ENCODE measurements around the gene NHEJ1. TPM values are rescaled to one million over a fixed set of nuclear protein-coding genes. Genes with fewer than 3 reads are reported as not detected.

Gene NHEJ1
- total and polyA plus RNA-seq, 2 of the 13 experiments (the other 11 are each of a cell fraction or from before 2014, with no cell fraction given): 30.0 to 30.7 TPM

DNA sequence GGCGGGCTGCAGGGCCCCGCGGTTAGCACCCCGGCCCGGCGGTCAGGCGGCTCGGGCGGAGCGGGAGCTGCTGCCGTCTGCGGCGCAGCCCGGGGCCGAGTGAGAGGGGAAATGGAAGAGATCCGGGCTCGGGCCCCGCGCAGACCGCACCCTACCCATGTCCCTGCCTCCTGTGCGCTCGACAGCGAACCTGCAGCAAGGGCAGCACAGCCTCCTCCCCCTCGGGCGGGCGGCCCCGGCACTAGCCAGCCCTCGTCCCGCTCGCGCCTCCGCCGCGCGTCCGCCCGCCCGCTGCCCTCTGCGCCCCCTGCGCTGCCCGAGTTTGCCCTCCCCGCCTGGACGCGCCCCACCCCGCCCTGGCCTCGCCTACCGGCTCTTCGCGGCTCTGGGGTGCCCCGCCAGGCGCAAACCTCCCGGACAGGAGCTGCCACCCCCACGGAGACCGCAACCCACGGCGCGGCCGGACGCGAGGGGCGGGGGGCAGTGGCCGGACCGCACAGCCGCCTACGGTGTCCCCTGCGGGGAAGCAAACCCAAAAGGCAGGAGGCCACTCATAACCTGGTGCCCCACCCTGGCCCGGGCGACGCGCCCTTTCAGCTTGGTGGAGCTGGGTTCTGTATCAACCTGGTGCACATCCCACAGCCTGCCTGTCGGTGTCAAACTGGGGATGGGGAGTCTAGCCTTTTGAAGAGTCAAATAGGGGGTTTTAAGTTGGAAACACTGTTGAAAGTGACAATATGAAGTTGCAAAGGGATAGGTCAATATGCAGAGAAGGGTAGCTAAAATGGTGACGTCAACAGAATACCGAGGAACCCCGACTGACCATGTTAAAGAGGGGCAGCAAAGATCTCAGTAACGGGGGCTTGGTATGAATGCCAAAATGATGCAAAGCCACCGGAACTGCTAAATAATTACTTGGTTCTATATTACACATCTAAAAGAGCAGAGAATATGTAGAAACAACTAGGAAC lies 99.5 kb downstream of the NHEJ1 start, which contains the start of gene IHH (continued):
- TF ChIP-seq, protein P1, sequence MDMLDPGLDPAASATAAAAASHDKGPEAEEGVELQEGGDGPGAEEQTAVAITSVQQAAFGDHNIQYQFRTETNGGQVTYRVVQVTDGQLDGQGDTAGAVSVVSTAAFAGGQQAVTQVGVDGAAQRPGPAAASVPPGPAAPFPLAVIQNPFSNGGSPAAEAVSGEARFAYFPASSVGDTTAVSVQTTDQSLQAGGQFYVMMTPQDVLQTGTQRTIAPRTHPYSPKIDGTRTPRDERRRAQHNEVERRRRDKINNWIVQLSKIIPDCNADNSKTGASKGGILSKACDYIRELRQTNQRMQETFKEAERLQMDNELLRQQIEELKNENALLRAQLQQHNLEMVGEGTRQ (IDR thresholded peaks at IDR 0.05; ENCODE audit: low read depth, low read length): no peak
- TF ChIP-seq, protein P1 (CRISPR knock-in tag; IDR thresholded peaks at IDR 0.05; ENCODE audit: borderline replicate concordance): no peak
- 0 out of 2 replicates have a peak, but pooled peaks have one; percentile 39 for TF ChIP-seq POLR2G (IDR thresholded peaks at IDR 0.05; ENCODE audit: low read depth, low read length)
- TF ChIP-seq, protein P2, sequence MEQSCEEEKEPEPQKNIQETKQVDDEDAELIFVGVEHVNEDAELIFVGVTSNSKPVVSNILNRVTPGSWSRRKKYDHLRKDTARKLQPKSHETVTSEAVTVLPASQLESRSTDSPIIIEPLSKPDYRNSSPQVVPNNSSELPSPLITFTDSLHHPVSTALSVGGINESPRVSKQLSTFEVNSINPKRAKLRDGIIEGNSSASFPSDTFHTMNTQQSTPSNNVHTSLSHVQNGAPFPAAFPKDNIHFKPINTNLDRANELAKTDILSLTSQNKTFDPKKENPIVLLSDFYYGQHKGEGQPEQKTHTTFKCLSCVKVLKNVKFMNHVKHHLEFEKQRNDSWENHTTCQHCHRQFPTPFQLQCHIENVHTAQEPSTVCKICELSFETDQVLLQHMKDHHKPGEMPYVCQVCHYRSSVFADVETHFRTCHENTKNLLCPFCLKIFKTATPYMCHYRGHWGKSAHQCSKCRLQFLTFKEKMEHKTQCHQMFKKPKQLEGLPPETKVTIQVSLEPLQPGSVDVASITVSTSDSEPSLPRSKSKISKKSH (CRISPR knock-in tag; IDR thresholded peaks at IDR 0.05; ENCODE audit: borderline replicate concordance): no peak
- TF ChIP-seq REL (CRISPR knock-in tag; conservative IDR thresholded peaks at IDR 0.05): no peak
- TF ChIP-seq THAP8 (CRISPR knock-in tag; IDR thresholded peaks at IDR 0.05; ENCODE audit: borderline replicate concordance): no peak
- no peak for TF ChIP-seq ZNF512B (CRISPR knock-in tag; IDR thresholded peaks at IDR 0.05; ENCODE audit: borderline replicate concordance)
- TF ChIP-seq NRL (CRISPR knock-in tag; IDR thresholded peaks at IDR 0.05; ENCODE audit: borderline replicate concordance): 0 out of 2 replicates have a peak, but pooled peaks have one; percentile 25
- no peak for TF ChIP-seq HDAC2 (CRISPR knock-in tag; IDR thresholded peaks at IDR 0.05)
- TF ChIP-seq ZNF367 (CRISPR knock-in tag; IDR thresholded peaks at IDR 0.05; ENCODE audit: borderline replicate concordance): no peak
- peak; percentile 99 for TF ChIP-seq EZH2 (conservative IDR thresholded peaks at IDR 0.05; ENCODE audit: low read depth, low read length)
- no peak for TF ChIP-seq XRCC5 (optimal IDR thresholded peaks at IDR 0.05; ENCODE audit: low read length)
- TF ChIP-seq NCOR1 (IDR thresholded peaks at IDR 0.05; ENCODE audit: borderline replicate concordance, low read length): no peak
- no peak for TF ChIP-seq CREB3 (CRISPR knock-in tag; IDR thresholded peaks at IDR 0.05)

All from HepG2 (cell line).